ENCODE measurements around the gene PAPLN. TPM values are rescaled to one million over a fixed set of nuclear protein-coding genes. Genes with fewer than 3 reads are reported as not detected.

Gene PAPLN
- total and polyA plus RNA-seq, 2 of the 13 experiments (the other 11 are each of a cell fraction or from before 2014, with no cell fraction given): not detected

- TF ChIP-seq PBX2 (CRISPR knock-in tag; IDR thresholded peaks at IDR 0.05) (no peak), TRAFD1 (CRISPR knock-in tag; IDR thresholded peaks at IDR 0.05; ENCODE audit: borderline replicate concordance) (no peak), PRDM4 (CRISPR knock-in tag; IDR thresholded peaks at IDR 0.05; ENCODE audit: borderline replicate concordance) (no peak)
Measured at GRCh38 chr14:73198253-73198652, 39.1 kb upstream of the PAPLN start (continued).

GRCh38 chr14:73203527-73203926 lies 33.8 kb upstream of the PAPLN start:
- intact Hi-C loops (cut with micrococcal nuclease; ENCODE audit: unreplicated experiment): no loop called here
- CTCF ChIA-PET (ENCODE audit: low intra/inter-chr PET ratio, low total read pairs): no interaction called here

More at GRCh38 chr14:73203527-73203926, 33.8 kb upstream of the PAPLN start:
- Histone ChIP-seq H3K4me2 (ENCODE audit: low read depth, low read length) (no peak overlapping the region), H3K27ac (ENCODE audit: extremely low read length, insufficient read depth, low read length) (no peak overlapping the region), H3K4me1 (ENCODE audit: insufficient read depth, low read length) (no peaks in the 10 kb centered on the region), H4K20me1 (ENCODE audit: insufficient read depth, low read length) (no peaks in the 10 kb centered on the region), H3K4me3 (replicated peaks in 1 of 3; ENCODE audit: insufficient read depth in 1 of 3, low read depth in 2 of 3, low read length in 3 of 3) (no peak overlapping the region), H3K79me2 (ENCODE audit: insufficient read depth, low read length) (no peaks in the 10 kb centered on the region), H3K27me3 (ENCODE audit: control insufficient read depth in 1 of 2, insufficient read depth in 2 of 2, low read length in 2 of 2) (no peaks in the 10 kb centered on the region), H3K36me3 (replicated peaks in 1 of 2; ENCODE audit: control insufficient read depth in 1 of 2, insufficient read depth in 2 of 2, low read length in 2 of 2) (peaks cover 15 to 34% of the 10 kb centered on the region in 2 experiments; a peak in 4 of 5 replicates), H2AFZ (ENCODE audit: low read length) (no peak overlapping the region), H3K9ac (ENCODE audit: insufficient read depth, low read depth, low read length) (no peak overlapping the region), H3K9me3 (ENCODE audit: low read length) (no peaks in the 10 kb centered on the region)
- no peak for FAIRE-seq
- POLR2A ChIA-PET: no interaction called here
- no TSS peak for BruUV-seq (replicated peaks)
- in situ Hi-C loops (cut with HindIII; ENCODE audit: extremely low pct_ligation_motif_present, low pct_unique_long_range_greater_than_20kb): no loop called here
- no peak for TF ChIP-seq CENPBD1 (CRISPR knock-in tag; IDR thresholded peaks at IDR 0.05; ENCODE audit: borderline replicate concordance, low read depth)
- TF ChIP-seq IRF9 (CRISPR knock-in tag; IDR thresholded peaks at IDR 0.05; ENCODE audit: borderline replicate concordance): no peak
- DNase-seq (ENCODE audit: low spot score): no peak
- WGBS (ENCODE audit: low lambda C conversion rate): 99% methylated on average over 2 of the region's 2 CpGs
- ATAC-seq: no peak
